Spinal cord (tissue), 10 donors: ENCODE data around the gene ZNF652. TPM values are rescaled to one million over a fixed set of nuclear protein-coding genes. Genes with fewer than 3 reads are reported as not detected.
A peak's percentile ranks its signal among the peaks of the same experiment; 100 is the strongest.
"Not testable (repeated sequence)": the region's sequence is repeated elsewhere in the genome, so short reads cannot be mapped to it uniquely, and the experiment has no call there.

Experiments used
- DNase-seq, 6 donors: peaks; one replicate each; pipeline versions ENCODE4 v3.0.0 to v3.0.0-alpha.2; 2013 to 2015; ENCODE audit warnings: low spot score in 6 of 6, low read depth in 4 of 6
- H3K27ac ChIP-seq: one replicate; pipeline ENCODE4 v1.5.1; 2013; ENCODE audit warnings: low read depth, low read length, control low read depth
- H3K27me3 ChIP-seq: one replicate; pipeline ENCODE4 v1.6.1; 2013; ENCODE audit warnings: low read length; ENCODE audit not compliant: control insufficient read depth, insufficient read depth
- H3K36me3 ChIP-seq: one replicate; pipeline ENCODE4 v1.6.1; 2013; ENCODE audit warnings: low read length; ENCODE audit not compliant: control insufficient read depth, insufficient read depth
- H3K4me1 ChIP-seq: one replicate; pipeline ENCODE4 v1.6.1; 2013; ENCODE audit warnings: low read length; ENCODE audit not compliant: control insufficient read depth, insufficient read depth
- H3K4me3 ChIP-seq: one replicate; pipeline ENCODE4 v1.5.1; 2013; ENCODE audit warnings: low read depth, low read length, control low read depth
- H3K9me3 ChIP-seq: one replicate; pipeline ENCODE4 v1.6.1; 2013; ENCODE audit warnings: low read length; ENCODE audit not compliant: control insufficient read depth, insufficient read depth
- WGBS: methylation state at CpG from one replicate; pipeline ENCODE4 v1.1.5; 2013; ENCODE audit warnings: missing lambda C conversion rate; ENCODE audit not compliant: insufficient coverage; 5-methylcytosine and 5-hydroxymethylcytosine counted together
- polyA plus RNA-seq, 2 donors: library from polyadenylated mRNA; unstranded; fragments of 120-200 nt; gene quantifications; one replicate each; pipeline ENCODE4 v1.2.1, GENCODE V29; 2013; ENCODE audit not compliant: insufficient read length in 2 of 2
- total RNA-seq, 2 donors: library from RNA; depleted of rRNA in 1 of 2; stranded (reverse); fragments of 120-200 nt in 1 of 2; fragments of >200 nt in 1 of 2; gene quantifications; one replicate each; pipeline versions ENCODE4 v1.2.3 to v1.2.4, GENCODE V29; 2013 to 2014
- donor health status: healthy.

Gene ZNF652
- total and polyA plus RNA-seq, 4 donors = 32.3 to 56.4 (median 39.1) TPM

GRCh38 chr17:49297141-49297540 lies 64.9 kb downstream of the ZNF652 start:
- DNase-seq = no peak
- Histone ChIP-seq H3K9me3 (no peaks in the 10 kb centered on the region), H3K4me3 (no peak overlapping the region), H3K27ac (no peak overlapping the region), H3K36me3 (peaks cover 16% of the 10 kb centered on the region), H3K27me3 (no peaks in the 10 kb centered on the region), H3K4me1 (no peaks in the 10 kb centered on the region)
- no CpG with 5 or more reads among the region's 3 CpGs for WGBS

GRCh38 chr17:49294122-49294521 lies 67.9 kb downstream of the ZNF652 start:
- H3K4me1 ChIP-seq = no peaks in the 10 kb centered on the region
- DNase-seq = no peak
- no peak overlapping the region for H3K27ac ChIP-seq
- peaks cover 10% of the 10 kb centered on the region for H3K36me3 ChIP-seq
- H3K27me3 ChIP-seq = no peaks in the 10 kb centered on the region
- WGBS = no CpG with 5 or more reads among the region's 3 CpGs
- no peak overlapping the region for H3K4me3 ChIP-seq
- no peaks in the 10 kb centered on the region for H3K9me3 ChIP-seq

GRCh38 chr17:49292901-49293300 lies 69.1 kb downstream of the ZNF652 start:
- Histone ChIP-seq H3K27me3 (no peaks in the 10 kb centered on the region), H3K36me3 (no peaks in the 10 kb centered on the region), H3K27ac (no peak overlapping the region), H3K4me3 (no peak overlapping the region), H3K4me1 (no peaks in the 10 kb centered on the region), H3K9me3 (no peaks in the 10 kb centered on the region)
- no peak for DNase-seq

GRCh38 chr17:49291929-49292328 lies 70.1 kb downstream of the ZNF652 start:
- no peak overlapping the region for H3K27ac ChIP-seq
- H3K9me3 ChIP-seq = no peaks in the 10 kb centered on the region
- no peaks in the 10 kb centered on the region for H3K36me3 ChIP-seq
- H3K4me1 ChIP-seq = no peaks in the 10 kb centered on the region
- DNase-seq = no peak
- no peak overlapping the region for H3K4me3 ChIP-seq
- no peaks in the 10 kb centered on the region for H3K27me3 ChIP-seq

- WGBS = no CpG with 5 or more reads among the region's 4 CpGs
- Histone ChIP-seq H3K27ac (no peak overlapping the region), H3K4me1 (no peaks in the 10 kb centered on the region), H3K9me3 (no peaks in the 10 kb centered on the region), H3K4me3 (no peak overlapping the region), H3K27me3 (no peaks in the 10 kb centered on the region), H3K36me3 (no peaks in the 10 kb centered on the region)
- DNase-seq = peak in 4 of 6 donors; percentile 10 to 72 (median 36)
Measured at GRCh38 chr17:49290690-49291359, 71.2 kb downstream of the ZNF652 start.

- H3K4me1 ChIP-seq = no peaks in the 10 kb centered on the region
- no peaks in the 10 kb centered on the region for H3K9me3 ChIP-seq
- WGBS = no CpG with 5 or more reads among the region's 1 CpG
Measured at GRCh38 chr17:49288388-49288787, 73.7 kb downstream of the ZNF652 start.

GRCh38 chr17:49287481-49287880 lies 74.6 kb downstream of the ZNF652 start:
- Histone ChIP-seq H3K27ac (no peak overlapping the region), H3K4me3 (no peak overlapping the region), H3K9me3 (no peaks in the 10 kb centered on the region), H3K36me3 (no peaks in the 10 kb centered on the region), H3K27me3 (no peaks in the 10 kb centered on the region), H3K4me1 (no peaks in the 10 kb centered on the region)
- no peak for DNase-seq
- WGBS = 100% methylated on average over 8 of the region's 11 CpGs

More at GRCh38 chr17:49288388-49288787, 73.7 kb downstream of the ZNF652 start:
- DNase-seq = no peak
- no peaks in the 10 kb centered on the region for H3K36me3 ChIP-seq
- no peaks in the 10 kb centered on the region for H3K27me3 ChIP-seq
- H3K4me3 ChIP-seq = no peak overlapping the region
- no peak overlapping the region for H3K27ac ChIP-seq

- H3K27ac ChIP-seq = not testable (repeated sequence)
- 96% methylated on average over 8 of the region's 24 CpGs for WGBS
Measured at GRCh38 chr17:49286261-49286973, 75.6 kb downstream of the ZNF652 start.

GRCh38 chr17:49285716-49286115 lies 76.3 kb downstream of the ZNF652 start:
- Histone ChIP-seq H3K27me3 (no peaks in the 10 kb centered on the region), H3K9me3 (no peaks in the 10 kb centered on the region), H3K4me3 (no peak overlapping the region), H3K27ac (no peak overlapping the region), H3K36me3 (no peaks in the 10 kb centered on the region), H3K4me1 (no peaks in the 10 kb centered on the region)
- WGBS = 67% methylated on average over 6 of the region's 6 CpGs
- DNase-seq = no peak

More at GRCh38 chr17:49286261-49286973, 75.6 kb downstream of the ZNF652 start:
- H3K9me3 ChIP-seq, H3K4me1 ChIP-seq, H3K4me3 ChIP-seq, H3K27me3 ChIP-seq, DNase-seq, H3K36me3 ChIP-seq: not testable (repeated sequence)

- H3K9me3 ChIP-seq = no peaks in the 10 kb centered on the region
- H3K27me3 ChIP-seq = no peaks in the 10 kb centered on the region
- H3K4me1 ChIP-seq = no peaks in the 10 kb centered on the region
- WGBS = 100% methylated on average over 2 of the region's 4 CpGs
- no peak overlapping the region for H3K27ac ChIP-seq
- DNase-seq = no peak
- H3K36me3 ChIP-seq = no peaks in the 10 kb centered on the region
- no peak overlapping the region for H3K4me3 ChIP-seq
Measured at GRCh38 chr17:49280918-49281317, 81.1 kb downstream of the ZNF652 start.
